HEK293T (cell line): ENCODE measurements around the gene PATZ1.

Experiments used
- CTCF ChIA-PET: fragments of 350-600 bp; formaldehyde crosslinking; extraction: SDS; loops from one replicate; lab custom pipeline; 2021; ENCODE audit warnings: antibody characterized with exemption, inconsistent platforms; lab: Yijun Ruan, JAX
- POLR2A ChIA-PET: fragments of 350-600 bp; formaldehyde crosslinking; extraction: SDS; loops from one replicate; lab custom pipeline; 2020; ENCODE audit warnings: antibody characterized with exemption, inconsistent platforms; lab: Yijun Ruan, JAX
- DNase-seq: peaks from one replicate; pipeline ENCODE4 v3.0.0; 2012; ENCODE audit warnings: mixed read lengths; ENCODE audit errors: extremely low spot score
- ARNT ChIP-seq: fragments of 450-650 bp; IDR thresholded peaks from 2 replicates; pipeline ENCODE4 v1.6.1; 2017; ENCODE audit warnings: mild to moderate bottlenecking
- BHLHE40 ChIP-seq: fragments of 450-650 bp; IDR thresholded peaks from 2 replicates; pipeline ENCODE4 v1.6.1; 2016; ENCODE audit warnings: mild to moderate bottlenecking, moderate library complexity, borderline replicate concordance
- CTBP1 ChIP-seq: fragments of 450-650 bp; IDR thresholded peaks from 2 replicates; pipeline ENCODE4 v1.6.1; 2016; ENCODE audit warnings: borderline replicate concordance
- ELF4 ChIP-seq: fragments of 450-650 bp; IDR thresholded peaks from 2 replicates; pipeline ENCODE4 v1.6.1; 2017; ENCODE audit warnings: antibody characterized with exemption
- FOXA1 ChIP-seq: fragments of 450-650 bp; IDR thresholded peaks from 2 replicates; pipeline ENCODE4 v1.6.1; 2016; ENCODE audit warnings: mild to moderate bottlenecking
- FOXK2 ChIP-seq: fragments of 450-650 bp; IDR thresholded peaks from 2 replicates; pipeline ENCODE4 v1.6.1; 2016; ENCODE audit warnings: mild to moderate bottlenecking
- FOXM1 ChIP-seq: fragments of 450-650 bp; IDR thresholded peaks from 2 replicates; pipeline ENCODE4 v1.6.1; 2017; ENCODE audit warnings: mild to moderate bottlenecking, borderline replicate concordance
- HDGF ChIP-seq: fragments of 450-650 bp; IDR thresholded peaks from 2 replicates; pipeline ENCODE4 v1.6.1; 2017; ENCODE audit warnings: antibody characterized with exemption, borderline replicate concordance
- L3MBTL2 ChIP-seq: fragments of 450-650 bp; conservative IDR thresholded peaks from 2 replicates; pipeline ENCODE4 v1.6.1; 2016; ENCODE audit warnings: mild to moderate bottlenecking
- LEF1 ChIP-seq: fragments of 450-650 bp; IDR thresholded peaks from 2 replicates; pipeline ENCODE4 v1.6.1; 2017; ENCODE audit warnings: mild to moderate bottlenecking, borderline replicate concordance
- NFRKB ChIP-seq: fragments of 450-650 bp; IDR thresholded peaks from 2 replicates; pipeline ENCODE4 v1.6.1; 2016; ENCODE audit warnings: mild to moderate bottlenecking, moderate library complexity
- PKNOX1 ChIP-seq: fragments of 450-650 bp; IDR thresholded peaks from 2 replicates; pipeline ENCODE4 v1.6.1; 2016
- SP1 ChIP-seq: fragments of 450-650 bp; IDR thresholded peaks from 2 replicates; pipeline ENCODE4 v1.6.1; 2017
- SUZ12 ChIP-seq: fragments of 450-650 bp; IDR thresholded peaks from 2 replicates; pipeline ENCODE4 v1.6.1; 2016; ENCODE audit warnings: mild to moderate bottlenecking
- TARDBP ChIP-seq: fragments of 450-650 bp; IDR thresholded peaks from 2 replicates; pipeline ENCODE4 v1.6.1; 2016
- ZNF384 ChIP-seq: fragments of 450-650 bp; IDR thresholded peaks from 2 replicates; pipeline ENCODE4 v1.6.1; 2016

The PATZ1 gene

GRCh38 chr22:31313366-31314147 is 32.6 kb downstream of the PATZ1 start:
- TF ChIP-seq FOXM1 (no peak), FOXA1 (no peak), PKNOX1 (no peak), L3MBTL2 (no peak), CTBP1 (no peak), FOXK2 (no peak), LEF1 (no peak), ELF4 (no peak), TARDBP (no peak)
- CTCF ChIA-PET: interaction anchor here (0.5 to 1.9 kb wide), 16 partner anchors 8 to 1388 kb away, joined by 3 to 10 read pairs (median 4); partner anchors contain the start of gene PIK3IP1
- POLR2A ChIA-PET: interaction anchor here (1.0 to 1.2 kb wide), 3 partner anchors 21 to 34 kb away, joined by 3 to 5 read pairs (median 3); partner anchors contain the start of gene PIK3IP1
- DNase-seq: peak; percentile 77

DNA sequence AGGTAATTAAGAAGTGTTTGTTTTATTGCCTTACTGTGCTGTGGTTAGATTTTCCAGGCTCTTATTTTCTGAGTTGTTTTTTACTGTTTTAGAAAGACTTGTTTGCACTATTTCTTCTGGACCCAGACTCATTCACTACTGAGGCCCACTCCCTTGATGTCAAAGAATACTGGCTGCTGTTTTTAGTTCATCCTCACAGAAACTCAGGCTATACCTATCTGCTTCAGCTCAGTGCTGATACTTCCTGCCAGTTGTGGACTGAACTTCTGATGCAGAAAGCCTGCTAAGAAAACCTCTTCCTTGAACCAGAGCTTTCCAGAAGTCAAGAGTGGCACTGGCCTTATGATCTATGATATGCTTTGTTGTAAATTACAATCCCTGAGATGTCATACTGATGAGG is 38.0 kb downstream of the PATZ1 start:
- CTCF ChIA-PET: interaction anchor here (1.0 kb wide), 1 partner anchor 11 kb away, joined by 4 read pairs; no protein-coding TSS in a partner anchor
- DNase-seq: no peak
- no peak for TF ChIP-seq LEF1
- no peak for TF ChIP-seq TARDBP
- no peak for TF ChIP-seq ZNF384
- POLR2A ChIA-PET: no interaction called here

GRCh38 chr22:31305194-31305593 is 41.0 kb downstream of the PATZ1 start:
- DNase-seq: no peak
- ChIA-PET CTCF (no interaction called here), POLR2A (no interaction called here)
- no peak for TF ChIP-seq TARDBP

- no peak for DNase-seq
- TF ChIP-seq ARNT (no peak), FOXK2 (no peak), BHLHE40 (no peak), CTBP1 (no peak), L3MBTL2 (no peak), SUZ12 (no peak), ELF4 (no peak)
- ChIA-PET POLR2A (interaction anchor here (2.6 kb wide), 1 partner anchor 10 kb away, joined by 8 read pairs; the partner anchor contains the start of gene PIK3IP1), CTCF (interaction anchor here (1.2 to 1.5 kb wide), 2 partner anchors 11 to 29 kb away, joined by 3 to 4 read pairs; no protein-coding TSS in a partner anchor)
These were observed 43.6 kb downstream of the PATZ1 start for GRCh38 chr22:31302537-31302936.

- CTCF ChIA-PET: interaction anchor here (1.2 to 1.5 kb wide), 2 partner anchors 12 to 29 kb away, joined by 3 to 4 read pairs; no protein-coding TSS in a partner anchor
- POLR2A ChIA-PET: interaction anchor here (0.7 to 2.6 kb wide), 3 partner anchors 10 to 45 kb away, joined by 4 to 8 read pairs (median 5); partner anchors contain the start of genes PATZ1 and PIK3IP1
These were observed 44.1 kb downstream of the PATZ1 start for GRCh38 chr22:31302006-31302405.

DNA sequence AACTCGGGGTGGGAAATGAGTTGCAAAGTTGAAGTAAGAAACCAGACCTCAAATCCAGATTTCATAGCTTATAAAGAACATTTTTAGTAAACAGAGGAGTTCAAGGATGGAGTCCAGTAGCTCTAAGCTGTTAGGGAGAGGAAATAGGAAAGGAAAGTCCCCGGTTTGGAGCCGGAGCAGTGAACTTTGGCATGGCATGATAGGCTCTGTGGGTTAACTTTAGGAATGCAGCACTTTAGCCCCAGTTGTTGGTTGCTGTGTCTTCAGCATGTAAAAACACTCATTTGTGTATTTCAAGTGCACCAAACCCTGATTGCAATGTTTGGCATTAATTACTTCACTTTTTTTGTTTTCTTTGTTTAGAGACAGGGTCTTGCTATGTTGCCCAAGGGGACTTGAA is 45.2 kb downstream of the PATZ1 start:
- no peak for TF ChIP-seq L3MBTL2
- TF ChIP-seq LEF1: no peak
- TF ChIP-seq FOXK2: no peak
- TF ChIP-seq TARDBP: no peak
- TF ChIP-seq ZNF384: no peak
- TF ChIP-seq ARNT: no peak
- TF ChIP-seq PKNOX1: no peak
- no peak for TF ChIP-seq FOXM1
- TF ChIP-seq SUZ12: no peak
- TF ChIP-seq BHLHE40: no peak
- TF ChIP-seq SP1: no peak
- TF ChIP-seq NFRKB: no peak
- TF ChIP-seq FOXA1: no peak
- TF ChIP-seq ELF4: no peak
- TF ChIP-seq CTBP1: no peak
- no peak for TF ChIP-seq HDGF
- CTCF ChIA-PET: interaction anchor here (0.7 kb wide), 1 partner anchor 11 kb away, joined by 4 read pairs; no protein-coding TSS in a partner anchor
- no peak for DNase-seq
- POLR2A ChIA-PET: interaction anchor here (1.7 to 2.6 kb wide), 2 partner anchors 9 to 46 kb away, joined by 4 to 8 read pairs; partner anchors contain the start of genes PATZ1 and PIK3IP1

More at GRCh38 chr22:31302006-31302405, 44.1 kb downstream of the PATZ1 start:
- no peak for DNase-seq
- TF ChIP-seq HDGF (no peak), FOXK2 (no peak)
